NCI-H2227 (cell line): Measurements from ENCODE around the gene CYP2D6.
"Not testable (repeated sequence)": the region's sequence is repeated elsewhere in the genome, so short reads cannot be mapped to it uniquely, and the experiment has no call there.

Experiments
- DNase-seq: peaks from one replicate; lab custom pipeline; 2025; ENCODE audit not compliant: unreplicated experiment; lab: John Stamatoyannopoulos, UW

The CYP2D6 gene

GRCh38 chr22:42135688-42136087, 5.1 kb upstream of the CYP2D6 start:
- DNase-seq = not testable (repeated sequence)

DNA sequence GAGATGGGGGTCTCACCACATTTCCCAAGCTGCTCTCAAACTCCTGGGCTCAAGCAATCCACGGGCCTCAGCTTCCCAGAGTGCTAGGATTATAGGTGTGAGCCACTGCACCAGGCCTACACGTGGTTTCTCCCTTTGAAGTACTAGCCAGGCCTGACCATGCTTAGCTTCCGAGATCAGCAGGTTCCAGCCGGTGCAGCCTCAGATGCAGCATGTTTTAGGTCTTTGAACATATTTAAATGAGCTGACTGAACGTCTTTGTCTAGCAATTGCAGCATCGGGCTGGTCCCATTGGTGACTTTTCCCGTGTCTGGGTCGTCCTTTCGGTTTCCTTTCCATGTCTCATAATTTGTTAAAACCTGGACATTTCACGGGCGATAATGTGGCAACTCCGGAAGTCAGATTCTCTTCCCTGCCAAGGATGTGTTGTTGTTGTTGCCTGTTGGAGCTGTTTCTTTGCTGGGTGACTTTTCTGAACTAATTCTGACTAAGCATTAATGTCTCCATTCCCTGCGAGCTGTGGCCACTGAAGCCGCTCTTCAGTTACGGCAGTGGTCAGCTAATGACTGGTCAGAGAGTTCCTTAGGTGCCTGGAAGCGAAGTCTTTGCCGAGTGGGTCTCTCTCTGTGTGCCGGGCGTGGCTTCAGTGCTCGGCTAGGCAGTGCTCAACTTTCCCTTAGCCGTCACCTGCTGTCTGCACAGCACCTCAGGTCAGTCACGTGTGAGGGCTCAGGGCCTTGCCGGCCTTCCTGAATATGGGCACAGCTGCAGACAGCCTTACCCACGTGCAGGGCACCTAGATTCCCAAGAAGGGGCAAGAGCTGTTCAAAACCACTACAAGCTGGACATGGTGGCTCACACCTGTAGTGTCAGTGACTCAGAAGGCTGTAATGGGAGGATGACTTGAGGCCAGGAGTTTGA, 3.8 kb upstream of the CYP2D6 start:
- DNase-seq = no peak

DNA sequence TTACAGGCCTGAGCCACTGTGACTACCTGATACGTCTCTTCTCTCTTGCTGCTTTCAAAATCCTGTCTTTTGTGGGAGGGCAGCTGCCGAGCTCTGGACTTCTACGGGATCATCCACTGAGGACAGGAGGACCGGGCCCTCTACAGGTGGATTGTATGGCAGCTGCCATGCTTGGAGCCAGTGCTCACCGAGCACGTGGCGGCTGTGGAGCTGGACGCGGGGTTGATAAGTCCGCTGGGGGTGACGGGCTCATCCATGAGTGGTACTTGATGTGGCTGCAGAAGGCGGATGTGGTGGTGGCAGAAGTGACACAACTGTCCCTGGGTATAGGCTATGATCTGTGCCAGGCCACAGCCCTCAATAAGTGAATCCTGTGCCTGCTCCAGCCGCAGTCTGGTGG, 1.8 kb upstream of the CYP2D6 start:
- DNase-seq = no peak

- DNase-seq = no peak
These were observed 952 bp upstream of the CYP2D6 start for GRCh38 chr22:42131562-42131961.

GRCh38 chr22:42130182-42130581, 428 bp downstream of the CYP2D6 start:
- not testable (repeated sequence) for DNase-seq

DNA sequence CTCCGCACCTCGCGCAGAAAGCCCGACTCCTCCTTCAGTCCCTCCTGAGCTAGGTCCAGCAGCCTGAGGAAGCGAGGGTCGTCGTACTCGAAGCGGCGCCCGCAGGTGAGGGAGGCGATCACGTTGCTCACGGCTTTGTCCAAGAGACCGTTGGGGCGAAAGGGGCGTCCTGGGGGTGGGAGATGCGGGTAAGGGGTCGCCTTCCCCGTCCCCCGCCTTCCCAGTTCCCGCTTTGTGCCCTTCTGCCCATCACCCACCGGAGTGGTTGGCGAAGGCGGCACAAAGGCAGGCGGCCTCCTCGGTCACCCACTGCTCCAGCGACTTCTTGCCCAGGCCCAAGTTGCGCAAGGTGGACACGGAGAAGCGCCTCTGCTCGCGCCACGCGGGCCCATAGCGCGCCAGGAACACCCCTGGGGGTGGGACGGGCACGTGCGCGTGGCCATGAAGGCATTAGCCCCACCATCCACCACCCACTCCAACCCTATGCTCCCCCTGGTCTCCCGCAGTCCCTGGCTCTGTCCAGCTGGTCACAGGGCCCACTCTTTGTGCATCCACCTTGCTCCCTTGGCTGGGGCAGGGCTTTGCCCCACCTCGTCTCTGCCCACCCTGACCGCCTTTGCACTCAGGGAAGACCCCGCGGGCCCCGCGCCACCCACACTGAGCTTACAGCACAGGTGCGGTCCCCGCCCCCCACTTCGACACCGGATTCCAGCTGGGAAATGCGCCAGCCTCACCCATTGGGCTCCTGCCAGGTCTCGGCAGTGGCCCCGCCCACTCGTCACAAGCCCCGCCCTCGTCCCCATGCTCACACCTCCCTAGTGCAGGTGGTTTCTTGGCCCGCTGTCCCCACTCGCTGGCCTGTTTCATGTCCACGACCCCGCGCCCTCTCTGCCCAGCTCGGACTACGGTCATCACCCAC, 1.6 kb downstream of the CYP2D6 start:
- not testable (repeated sequence) for DNase-seq

DNA sequence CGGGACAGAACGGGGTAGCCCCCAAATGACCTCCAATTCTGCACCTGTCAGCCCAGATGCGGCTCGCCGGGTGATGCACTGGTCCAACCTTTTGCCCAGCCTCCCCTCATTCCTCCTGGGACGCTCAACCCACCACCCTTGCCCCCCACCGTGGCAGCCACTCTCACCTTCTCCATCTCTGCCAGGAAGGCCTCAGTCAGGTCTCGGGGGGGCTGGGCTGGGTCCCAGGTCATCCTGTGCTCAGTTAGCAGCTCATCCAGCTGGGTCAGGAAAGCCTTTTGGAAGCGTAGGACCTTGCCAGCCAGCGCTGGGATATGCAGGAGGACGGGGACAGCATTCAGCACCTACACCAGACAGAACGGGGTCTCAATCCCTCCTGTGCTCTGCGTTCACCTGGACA, 2.6 kb downstream of the CYP2D6 start:
- DNase-seq = not testable (repeated sequence)

DNA sequence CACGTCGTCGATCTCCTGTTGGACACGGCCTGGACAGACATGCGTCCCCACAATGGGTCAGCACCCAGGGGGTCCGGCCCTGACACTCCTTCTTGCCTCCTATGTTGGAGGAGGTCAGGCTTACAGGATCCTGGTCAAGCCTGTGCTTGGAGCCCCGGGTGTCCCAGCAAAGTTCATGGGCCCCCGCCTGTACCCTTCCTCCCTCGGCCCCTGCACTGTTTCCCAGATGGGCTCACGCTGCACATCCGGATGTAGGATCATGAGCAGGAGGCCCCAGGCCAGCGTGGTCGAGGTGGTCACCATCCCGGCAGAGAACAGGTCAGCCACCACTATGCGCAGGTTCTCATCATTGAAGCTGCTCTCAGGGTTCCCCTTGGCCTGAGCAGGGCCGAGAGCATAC, 3.0 kb downstream of the CYP2D6 start:
- DNase-seq = no peak

- not testable (repeated sequence) for DNase-seq
These were observed 7.1 kb downstream of the CYP2D6 start for GRCh38 chr22:42123529-42123928.

GRCh38 chr22:42120231-42121021, 10.2 kb downstream of the CYP2D6 start:
- DNase-seq = not testable (repeated sequence)

- no peak for DNase-seq
These were observed 13.7 kb downstream of the CYP2D6 start for GRCh38 chr22:42116848-42117424.

GRCh38 chr22:42115420-42115830, 15.2 kb downstream of the CYP2D6 start:
- not testable (repeated sequence) for DNase-seq

- DNase-seq = no peak
These were observed 15.9 kb downstream of the CYP2D6 start for GRCh38 chr22:42114721-42115120.

GRCh38 chr22:42112793-42113192, 17.8 kb downstream of the CYP2D6 start:
- DNase-seq = not testable (repeated sequence)

GRCh38 chr22:42111798-42112197, 18.8 kb downstream of the CYP2D6 start:
- DNase-seq = no peak

GRCh38 chr22:42108848-42109247, 21.8 kb downstream of the CYP2D6 start:
- no peak for DNase-seq

- not testable (repeated sequence) for DNase-seq
These were observed 26.2 kb downstream of the CYP2D6 start for GRCh38 chr22:42104332-42104860.

DNA sequence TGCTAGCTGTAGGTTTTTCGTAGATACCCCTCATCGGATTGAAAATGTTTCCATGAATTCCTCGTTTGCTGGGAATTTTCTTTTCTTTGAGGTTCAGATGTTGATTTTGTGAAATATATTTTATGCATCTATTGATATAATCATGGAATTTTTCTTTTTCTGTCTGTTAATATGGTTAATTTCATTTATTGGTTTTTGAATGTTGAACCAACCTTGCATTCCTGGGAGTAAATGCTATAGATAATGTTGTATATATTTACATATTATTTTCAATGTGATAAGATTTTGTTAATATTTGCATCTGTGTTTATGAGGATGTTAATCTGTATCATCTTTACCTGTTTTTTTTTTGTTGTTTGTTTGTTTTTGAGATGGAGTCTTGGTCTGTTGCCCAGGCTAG, 29.4 kb downstream of the CYP2D6 start:
- no peak for DNase-seq

DNA sequence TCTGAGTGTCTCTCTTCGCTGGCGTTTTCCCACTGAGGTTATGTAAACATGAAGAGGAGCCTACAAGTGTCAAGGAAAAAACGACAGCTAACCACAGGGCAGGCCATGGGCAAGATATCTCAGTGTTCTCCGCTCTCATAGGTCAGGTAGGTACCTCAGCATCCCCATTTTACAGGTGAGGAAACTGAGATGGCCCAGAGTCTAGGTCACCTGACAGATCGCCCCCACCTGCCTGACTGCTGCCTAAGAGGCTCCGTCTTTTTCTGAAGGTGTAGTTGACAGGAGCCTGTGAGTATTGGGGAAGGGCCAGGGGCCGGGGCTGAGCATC, 39.2 kb downstream of the CYP2D6 start:
- no peak for DNase-seq
